GM23248 (cell line): ENCODE measurements around the gene MRAS. TPM values are rescaled to one million over a fixed set of nuclear protein-coding genes. Genes with fewer than 3 reads are reported as not detected.

ENCODE experiments used
- DNase-seq: peaks from one replicate; pipeline ENCODE4 v3.0.0-alpha.2; 2015
- H2AFZ ChIP-seq: fragments of 200-600 bp; sonication (generic); 2 replicates; pipeline ENCODE4 v1.6.1; 2016; ENCODE audit warnings: antibody characterized with exemption
- H3F3A ChIP-seq: fragments of 200-600 bp; sonication (generic); 2 replicates; pipeline ENCODE4 v1.6.1; 2016; ENCODE audit warnings: mild to moderate bottlenecking, antibody characterized with exemption, mixed run types; ENCODE audit not compliant: insufficient read depth
- H3K27ac ChIP-seq: fragments of 200-600 bp; sonication (generic); 2 replicates; pipeline ENCODE4 v1.5.1; 2016; ENCODE audit warnings: mild to moderate bottlenecking
- H3K27me3 ChIP-seq: fragments of 200-600 bp; sonication (generic); replicated peaks from 2 replicates; pipeline ENCODE4 v1.6.1; 2016; ENCODE audit warnings: mild to moderate bottlenecking; ENCODE audit not compliant: insufficient read depth
- H3K36me3 ChIP-seq: fragments of 200-600 bp; sonication (generic); 2 replicates; pipeline ENCODE4 v1.6.1; 2016; ENCODE audit warnings: low read depth, mild to moderate bottlenecking
- H3K4me1 ChIP-seq: fragments of 200-600 bp; sonication (generic); 2 replicates; pipeline ENCODE4 v1.6.1; 2016; ENCODE audit warnings: mild to moderate bottlenecking; ENCODE audit not compliant: insufficient read depth
- H3K4me2 ChIP-seq: fragments of 200-600 bp; sonication (generic); one replicate; pipeline ENCODE4 v1.6.1; 2016; ENCODE audit warnings: mild to moderate bottlenecking; ENCODE audit not compliant: unreplicated experiment
- H3K4me3 ChIP-seq: fragments of 200-600 bp; sonication (generic); 2 replicates; pipeline ENCODE4 v1.5.1; 2016; ENCODE audit warnings: mild to moderate bottlenecking
- H3K79me2 ChIP-seq: fragments of 200-600 bp; sonication (generic); 2 replicates; pipeline ENCODE4 v1.6.1; 2016; ENCODE audit warnings: mild to moderate bottlenecking; ENCODE audit not compliant: insufficient read depth
- H3K9ac ChIP-seq: fragments of 200-600 bp; sonication (generic); 2 replicates; pipeline ENCODE4 v1.6.1; 2016; ENCODE audit warnings: mild to moderate bottlenecking
- H3K9me2 ChIP-seq: fragments of 200-600 bp; sonication (generic); 2 replicates; pipeline ENCODE4 v1.6.1; 2016; ENCODE audit warnings: mixed run types, mild to moderate bottlenecking, moderate library complexity; ENCODE audit not compliant: insufficient read depth
- H3K9me3 ChIP-seq: fragments of 200-600 bp; sonication (generic); one replicate; pipeline ENCODE4 v1.6.1; 2017; ENCODE audit warnings: low read depth
- H4K20me1 ChIP-seq: fragments of 200-600 bp; sonication (generic); 2 replicates; pipeline ENCODE4 v1.6.0; 2016; ENCODE audit not compliant: insufficient read depth
- EZH2 ChIP-seq: fragments of 200-600 bp; sonication (generic); IDR thresholded peaks from 2 replicates; pipeline ENCODE4 v1.6.1; 2018; ENCODE audit warnings: antibody characterized with exemption, mild to moderate bottlenecking; ENCODE audit not compliant: insufficient read depth, poor library complexity, severe bottlenecking
- EZH2phosphoT487 ChIP-seq: fragments of 200-600 bp; sonication (generic); IDR thresholded peaks from 2 replicates; pipeline ENCODE4 v1.6.1; 2018; ENCODE audit warnings: antibody characterized with exemption, moderate library complexity, mild to moderate bottlenecking, low read depth; ENCODE audit not compliant: insufficient read depth
- WGBS, 2 experiments: methylation state at CpG; one replicate each; pipeline ENCODE4 v1.1.6; 2015 to 2017; ENCODE audit warnings: low lambda C conversion rate in 2 of 2, low coverage in 1 of 2; ENCODE audit errors: missing lambda C conversion rate in 2 of 2; 5-methylcytosine and 5-hydroxymethylcytosine counted together
- in situ Hi-C: fragments of 300-500 bp; cut with MboI; formaldehyde crosslinking; loops from 2 replicates; pipeline ENCODE4 v1.15.0; 2020
- polyA plus RNA-seq: library from polyadenylated mRNA; unstranded; fragments of >200 nt; fragmentation: Nextera tagmentation; extraction: Ambion mirVana; gene quantifications from 2 replicates; pipeline ENCODE4 v1.2.1, GENCODE V29; 2016
- total RNA-seq: library from RNA; depleted of rRNA; stranded (reverse); fragments of >200 nt; shearing (Covaris generic); gene quantifications from 2 replicates; pipeline ENCODE4 v1.2.3, GENCODE V29; 2014

Gene MRAS
- total and polyA plus RNA-seq, 2 experiments from 2014 or later = 54.9 to 65.1 TPM

DNA sequence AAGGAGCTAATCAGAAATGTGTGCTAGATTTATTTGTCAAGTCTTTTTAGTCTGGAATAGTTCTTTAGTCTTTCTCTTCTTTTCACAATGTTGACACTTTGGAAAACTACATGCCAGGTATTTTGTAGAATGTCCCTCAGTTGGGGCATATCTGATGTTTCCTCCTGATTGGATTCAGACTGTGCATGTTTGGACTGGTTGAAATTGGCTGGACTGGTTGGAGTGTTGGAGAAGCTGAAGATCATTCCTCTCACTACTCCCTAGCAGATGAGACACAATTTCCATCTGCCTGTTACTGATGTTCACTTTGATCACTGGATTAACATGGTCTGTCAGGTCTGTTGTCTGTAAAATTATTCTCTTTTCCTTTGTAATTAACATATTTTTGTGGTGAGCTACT, 22.4 kb upstream of the MRAS start:
- no peaks in the 10 kb centered on the region for H3K36me3 ChIP-seq
- H3K79me2 ChIP-seq = no peaks in the 10 kb centered on the region
- no peaks in the 10 kb centered on the region for H3K27me3 ChIP-seq
- H3K4me2 ChIP-seq = no peak overlapping the region
- no peak overlapping the region for H2AFZ ChIP-seq
- in situ Hi-C loops = no loop called here
- H3K9me2 ChIP-seq = no peaks in the 10 kb centered on the region
- peaks cover 10% of the 10 kb centered on the region for H3F3A ChIP-seq
- H3K27ac ChIP-seq = no peak overlapping the region
- H3K4me3 ChIP-seq = no peak overlapping the region
- DNase-seq = no peak
- H4K20me1 ChIP-seq = no peaks in the 10 kb centered on the region
- no peaks in the 10 kb centered on the region for H3K9me3 ChIP-seq
- H3K9ac ChIP-seq = no peak overlapping the region
- no peak for TF ChIP-seq EZH2
- TF ChIP-seq EZH2phosphoT487 = no peak
- H3K4me1 ChIP-seq = peaks cover 6% of the 10 kb centered on the region; the same call in 1 of the 2 replicates

DNA sequence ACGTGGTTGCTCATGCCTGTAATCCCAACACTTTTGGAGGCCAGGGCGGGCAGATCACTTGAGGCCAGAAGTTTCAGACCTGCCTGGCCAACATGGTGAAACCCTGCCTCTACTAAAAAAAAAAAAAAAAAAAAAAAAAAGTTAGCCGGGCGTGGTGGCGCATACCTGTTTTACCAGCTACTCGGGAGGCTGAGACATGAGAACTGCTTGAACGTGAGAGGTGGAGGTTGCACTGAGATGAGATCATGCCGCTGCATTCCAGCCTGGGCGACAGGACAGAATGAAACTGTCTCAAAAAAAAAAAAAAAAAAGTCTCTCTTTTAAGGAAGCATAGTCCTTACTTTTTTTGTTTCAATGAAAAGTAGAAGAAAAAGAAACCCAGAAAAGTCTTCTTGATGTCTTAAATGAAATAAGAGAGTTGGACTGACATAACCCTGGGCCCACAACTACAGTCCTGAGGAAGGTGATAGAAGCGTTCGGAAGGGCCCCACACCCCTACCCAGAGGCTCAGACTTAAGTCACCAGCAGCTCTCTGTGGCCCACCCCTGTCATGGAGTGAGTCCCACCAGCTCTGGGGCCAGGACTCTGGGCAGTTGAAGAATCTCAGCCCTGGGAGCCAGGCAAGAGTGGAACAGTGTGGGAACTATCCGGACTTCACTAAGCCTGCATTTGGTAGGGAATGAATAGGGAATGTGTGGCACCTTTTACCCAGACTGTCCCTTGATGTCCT, 21.3 kb upstream of the MRAS start:
- Histone ChIP-seq H3K79me2 (no peaks in the 10 kb centered on the region), H3K36me3 (no peaks in the 10 kb centered on the region), H3K9ac (no peak overlapping the region), H3K4me1 (peaks cover 6% of the 10 kb centered on the region; the same call in 1 of the 2 replicates), H3K9me2 (no peaks in the 10 kb centered on the region), H4K20me1 (no peaks in the 10 kb centered on the region), H3K4me3 (no peak overlapping the region), H2AFZ (no peak overlapping the region), H3F3A (peaks cover 12% of the 10 kb centered on the region), H3K4me2 (no peak overlapping the region), H3K27ac (no peak overlapping the region), H3K27me3 (no peaks in the 10 kb centered on the region), H3K9me3 (no peaks in the 10 kb centered on the region)
- no peak for TF ChIP-seq EZH2
- no peak for TF ChIP-seq EZH2phosphoT487
- in situ Hi-C loops = no loop called here
- WGBS, 2 experiments = 90% methylated on average over 12 of the region's 12 CpGs
- no peak for DNase-seq

DNA sequence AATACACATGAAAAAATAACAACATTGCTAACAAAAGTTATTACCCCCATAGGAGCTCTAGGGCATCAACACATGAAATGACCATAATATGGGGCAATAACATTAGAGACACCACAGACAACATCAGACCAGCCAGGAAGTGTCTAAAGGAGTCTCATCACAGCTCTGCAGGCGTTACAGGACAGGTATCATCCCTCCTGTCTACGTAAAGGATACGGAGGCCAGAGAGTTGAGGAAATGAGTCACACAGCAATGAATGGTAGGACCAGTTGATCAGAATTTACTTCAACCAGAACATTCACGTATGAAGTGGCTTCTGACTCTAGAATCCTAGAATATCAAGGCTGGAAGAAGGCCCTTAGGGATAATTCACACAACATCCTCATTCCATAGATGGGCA, 20.5 kb upstream of the MRAS start:
- H3K9me3 ChIP-seq = no peaks in the 10 kb centered on the region
- H3K9ac ChIP-seq = no peak overlapping the region
- peaks cover 6% of the 10 kb centered on the region; the same call in 1 of the 2 replicates for H3K4me1 ChIP-seq
- no peaks in the 10 kb centered on the region for H3K27me3 ChIP-seq
- H3K9me2 ChIP-seq = no peaks in the 10 kb centered on the region
- H3K36me3 ChIP-seq = no peaks in the 10 kb centered on the region
- H3F3A ChIP-seq = peaks cover 12% of the 10 kb centered on the region
- H3K4me3 ChIP-seq = no peak overlapping the region
- H4K20me1 ChIP-seq = no peaks in the 10 kb centered on the region
- H3K27ac ChIP-seq = no peak overlapping the region
- no peak for TF ChIP-seq EZH2
- TF ChIP-seq EZH2phosphoT487 = no peak
- no peaks in the 10 kb centered on the region for H3K79me2 ChIP-seq
- in situ Hi-C loops = no loop called here
- no peak overlapping the region for H2AFZ ChIP-seq
- no peak overlapping the region for H3K4me2 ChIP-seq
- 72 to 85% methylated on average over 4 of the region's 4 CpGs for WGBS, 2 experiments
- DNase-seq = no peak

DNA sequence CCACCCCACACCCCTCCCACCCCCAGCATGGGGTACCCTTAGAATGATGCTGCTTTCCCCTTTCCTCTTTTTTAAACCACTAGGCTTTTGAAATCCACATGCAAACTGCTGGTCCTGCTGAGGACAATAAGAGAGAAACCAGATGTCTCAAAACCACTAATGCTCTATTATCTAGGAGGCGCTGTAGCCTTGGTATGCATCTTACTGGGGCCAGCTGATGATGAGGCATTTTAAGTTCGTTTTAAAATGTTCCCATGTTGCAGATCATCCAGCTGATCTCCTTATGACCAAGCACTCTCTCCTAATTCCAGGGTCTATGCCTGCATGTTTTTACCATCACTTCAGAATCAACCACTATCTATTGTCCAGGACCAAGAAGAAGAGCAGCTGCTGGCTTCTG, 20.0 kb upstream of the MRAS start:
- Histone ChIP-seq H3K36me3 (no peaks in the 10 kb centered on the region), H3K4me2 (peak overlapping the region; percentile 85), H3F3A (peaks cover 12% of the 10 kb centered on the region), H3K27ac (no peak overlapping the region), H3K4me1 (peaks cover 6% of the 10 kb centered on the region; the same call in 1 of the 2 replicates), H3K79me2 (no peaks in the 10 kb centered on the region), H3K9me2 (no peaks in the 10 kb centered on the region), H3K27me3 (no peaks in the 10 kb centered on the region), H4K20me1 (no peaks in the 10 kb centered on the region), H3K4me3 (peak overlapping the region; percentile 69; the same call in 1 of the 2 replicates), H2AFZ (0 out of 2 replicates have a peak overlapping the region, but pooled peaks have one; percentile 91), H3K9ac (no peak overlapping the region), H3K9me3 (no peaks in the 10 kb centered on the region)
- TF ChIP-seq EZH2phosphoT487 (no peak), EZH2 (no peak)
- peak; percentile 82 for DNase-seq
- WGBS, 2 experiments = 5 to 15% methylated on average over 2 of the region's 2 CpGs
- in situ Hi-C loops = no loop called here
